Muscle layer of colon (tissue), 2 donors: ENCODE measurements around the gene MED6.

Experiments used
- H3K27ac ChIP-seq: one replicate; pipeline ENCODE4 v1.7.0; 2013; ENCODE audit warnings: low read depth, mild to moderate bottlenecking, low read length, moderate library complexity
- H3K27me3 ChIP-seq, 2 donors: one replicate each; pipeline ENCODE4 v1.7.0; 2013; ENCODE audit warnings: low read length in 2 of 2, mild to moderate bottlenecking in 2 of 2; ENCODE audit not compliant: insufficient read depth in 2 of 2, control insufficient read depth in 1 of 2
- H3K36me3 ChIP-seq: one replicate; pipeline ENCODE4 v1.7.0; 2013; ENCODE audit warnings: mild to moderate bottlenecking, low read length; ENCODE audit not compliant: insufficient read depth
- H3K4me1 ChIP-seq: one replicate; pipeline ENCODE4 v1.7.0; 2013; ENCODE audit warnings: mild to moderate bottlenecking, low read length; ENCODE audit not compliant: insufficient read depth
- H3K4me3 ChIP-seq, 2 donors: one replicate each; pipeline ENCODE4 v1.7.0; 2013; ENCODE audit warnings: low read length in 2 of 2, low read depth in 1 of 2, mild to moderate bottlenecking in 1 of 2, moderate library complexity in 1 of 2
- H3K9ac ChIP-seq: one replicate; pipeline ENCODE4 v1.7.0; 2013; ENCODE audit warnings: low read length
- H3K9me3 ChIP-seq: one replicate; pipeline ENCODE4 v1.7.0; 2013; ENCODE audit warnings: mild to moderate bottlenecking, low read length
- donor health status: abdominal sarcoma.
- donor health status: Adenocarcinoma of cecum.

MED6 gene

DNA sequence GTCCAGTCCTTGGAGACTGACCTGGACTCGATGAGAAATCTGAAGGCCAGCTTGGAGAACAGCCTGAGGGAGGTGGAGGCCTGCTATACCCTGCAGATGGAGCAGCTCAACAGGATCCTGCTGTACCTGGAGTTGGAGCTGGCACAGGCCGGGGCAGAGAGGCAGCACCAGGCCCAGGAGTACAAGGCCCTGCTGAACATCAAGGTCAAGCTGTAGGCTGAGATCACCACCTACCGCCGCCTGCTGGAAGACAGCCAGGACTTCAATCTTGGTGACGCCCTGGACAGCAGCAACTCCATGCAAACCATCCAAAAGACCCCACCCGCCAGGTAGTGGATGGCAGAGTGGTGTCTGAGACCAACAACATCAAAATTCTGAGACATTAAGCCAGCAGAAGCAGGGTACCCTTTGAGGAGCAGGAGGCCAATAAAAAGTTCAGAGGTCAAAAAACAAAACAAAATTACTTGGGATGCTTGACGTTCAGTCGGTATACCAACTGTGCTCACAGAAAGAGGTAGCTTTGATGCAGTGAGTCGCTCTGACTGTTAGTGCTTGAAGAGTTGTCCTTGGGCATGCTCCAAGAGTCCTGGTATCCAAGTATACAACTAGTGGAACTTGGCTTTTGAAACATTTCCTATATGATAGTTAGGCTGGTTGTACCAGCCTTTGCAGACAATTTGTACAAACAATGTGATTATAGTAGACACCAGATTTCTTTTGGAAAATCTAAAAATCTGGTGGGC lies 4.8 kb downstream of the MED6 start:
- H3K4me1 ChIP-seq, result peaks cover 11% of the 10 kb centered on the region
- H3K27me3 ChIP-seq, result no peaks in the 10 kb centered on the region
- no peak overlapping the region for H3K9ac ChIP-seq
- H3K27ac ChIP-seq, result no peak overlapping the region
- no peaks in the 10 kb centered on the region for H3K9me3 ChIP-seq
- no peak overlapping the region for H3K4me3 ChIP-seq
- peaks cover 56% of the 10 kb centered on the region for H3K36me3 ChIP-seq

DNA sequence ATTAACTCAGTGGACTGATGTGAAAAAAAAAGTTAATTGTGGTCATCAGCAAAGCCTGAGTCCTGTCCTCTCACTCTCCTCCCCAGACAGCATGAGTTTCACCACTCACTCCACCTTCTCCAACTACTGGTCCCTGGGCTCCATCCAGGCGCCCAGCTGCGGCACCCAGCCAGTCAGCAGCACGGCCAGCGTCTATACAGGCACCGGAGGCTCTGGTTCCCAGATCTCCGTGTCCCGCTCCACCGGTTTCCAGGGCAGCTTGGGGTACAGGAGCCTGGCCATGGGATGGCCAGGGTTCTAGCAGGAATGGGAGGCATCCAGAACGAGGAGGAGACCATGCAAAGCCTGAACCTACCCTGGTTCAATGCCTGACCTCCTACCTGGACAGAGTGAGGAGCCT lies 6.0 kb downstream of the MED6 start:
- H3K4me1 ChIP-seq, result peaks cover 7% of the 10 kb centered on the region
- H3K9ac ChIP-seq, result no peak overlapping the region
- no peak overlapping the region for H3K4me3 ChIP-seq
- no peak overlapping the region for H3K27ac ChIP-seq
- H3K9me3 ChIP-seq, result no peaks in the 10 kb centered on the region
- H3K27me3 ChIP-seq, result no peaks in the 10 kb centered on the region
- peaks cover 64% of the 10 kb centered on the region for H3K36me3 ChIP-seq

DNA sequence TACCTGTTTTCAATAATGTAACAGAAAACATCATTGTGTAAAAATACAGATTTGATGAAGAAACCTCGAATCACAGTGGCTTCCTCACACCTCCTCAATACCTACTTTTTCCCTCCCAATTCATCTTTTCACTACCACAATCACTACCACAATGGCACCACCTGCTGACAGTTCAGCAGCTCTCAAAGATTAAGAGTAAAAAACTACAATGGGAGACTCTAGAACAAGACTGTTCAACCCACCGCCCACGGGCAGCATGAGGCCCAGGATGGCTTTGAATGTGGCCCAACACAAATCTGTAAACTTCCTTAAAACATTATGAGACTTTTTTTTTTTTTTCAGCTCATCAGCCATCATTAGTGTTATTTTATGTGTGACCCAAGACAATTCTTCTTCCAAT lies 15.2 kb downstream of the MED6 start:
- Histone ChIP-seq H3K4me1 (no peaks in the 10 kb centered on the region), H3K9me3 (no peaks in the 10 kb centered on the region), H3K27ac (no peak overlapping the region), H3K9ac (no peak overlapping the region), H3K36me3 (peaks cover 60% of the 10 kb centered on the region), H3K27me3 (no peaks in the 10 kb centered on the region), H3K4me3 (no peak overlapping the region)

DNA sequence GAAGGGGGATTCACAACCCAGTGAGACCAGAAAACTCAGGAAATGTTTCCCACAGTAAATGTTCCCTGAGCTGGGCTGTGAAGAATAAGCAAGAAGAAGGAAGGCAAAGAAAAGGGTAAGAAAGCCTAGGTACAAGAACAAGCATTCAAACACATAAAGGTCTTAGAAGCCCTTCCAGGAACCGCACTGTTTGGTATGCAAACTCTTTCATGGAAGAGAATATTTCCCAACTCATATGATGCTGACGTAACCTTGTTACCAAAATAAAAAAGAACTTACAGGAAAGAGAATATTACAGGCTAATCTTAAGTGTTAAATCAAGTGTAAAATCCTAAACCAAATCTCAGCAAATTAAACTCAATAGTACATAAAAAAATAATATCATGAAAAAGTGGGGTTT lies 23.6 kb downstream of the MED6 start:
- no peaks in the 10 kb centered on the region for H3K27me3 ChIP-seq
- H3K36me3 ChIP-seq, result peaks cover 23% of the 10 kb centered on the region
- no peaks in the 10 kb centered on the region for H3K4me1 ChIP-seq
- H3K27ac ChIP-seq, result no peak overlapping the region
- no peak overlapping the region for H3K9ac ChIP-seq
- H3K4me3 ChIP-seq, result no peak overlapping the region
- no peaks in the 10 kb centered on the region for H3K9me3 ChIP-seq

DNA sequence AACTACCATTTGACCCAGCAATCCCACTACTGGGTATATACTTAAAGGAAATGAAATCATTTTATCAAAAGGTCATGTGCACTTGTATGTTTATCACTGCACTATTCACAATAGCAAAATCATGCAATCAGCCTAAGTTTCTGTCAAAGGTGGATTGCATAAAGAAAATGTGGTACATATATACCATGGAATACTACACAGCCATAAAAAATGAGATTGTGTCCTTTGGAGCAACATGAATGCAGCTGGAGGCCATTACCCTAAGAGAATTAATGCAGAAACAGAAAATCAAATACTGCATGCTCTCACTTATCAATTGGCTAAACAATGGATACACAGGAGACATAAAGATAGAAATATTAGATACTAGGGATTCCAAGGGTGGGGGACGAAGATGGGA lies 27.4 kb downstream of the MED6 start:
- Histone ChIP-seq H3K9ac (no peak overlapping the region), H3K27ac (no peak overlapping the region), H3K36me3 (peaks cover 6% of the 10 kb centered on the region), H3K4me3 (no peak overlapping the region), H3K9me3 (no peaks in the 10 kb centered on the region), H3K27me3 (no peaks in the 10 kb centered on the region), H3K4me1 (no peaks in the 10 kb centered on the region)

DNA sequence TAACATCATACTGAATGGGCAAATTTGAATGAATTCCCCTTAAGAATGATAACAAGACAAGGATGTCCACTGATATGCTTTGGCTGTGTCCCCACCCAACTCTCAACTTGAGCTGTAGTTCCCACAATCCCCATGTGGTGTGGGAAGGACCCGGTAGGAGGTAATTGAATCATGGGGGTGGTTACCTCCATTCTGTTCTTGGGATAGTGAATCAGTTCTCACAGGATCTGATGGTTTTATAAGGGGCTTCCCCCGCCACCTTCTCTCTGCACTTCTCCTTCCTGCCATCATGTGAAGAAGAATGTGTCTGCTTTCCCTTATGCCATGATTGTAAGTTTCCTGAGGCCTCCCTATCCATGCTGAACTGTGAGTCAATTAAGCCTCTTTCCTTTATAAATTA lies 29.3 kb downstream of the MED6 start:
- Histone ChIP-seq H3K4me1 (no peaks in the 10 kb centered on the region), H3K27ac (no peak overlapping the region), H3K4me3 (no peak overlapping the region), H3K9me3 (no peaks in the 10 kb centered on the region), H3K27me3 (no peaks in the 10 kb centered on the region), H3K36me3 (peaks cover 15% of the 10 kb centered on the region), H3K9ac (no peak overlapping the region)

DNA sequence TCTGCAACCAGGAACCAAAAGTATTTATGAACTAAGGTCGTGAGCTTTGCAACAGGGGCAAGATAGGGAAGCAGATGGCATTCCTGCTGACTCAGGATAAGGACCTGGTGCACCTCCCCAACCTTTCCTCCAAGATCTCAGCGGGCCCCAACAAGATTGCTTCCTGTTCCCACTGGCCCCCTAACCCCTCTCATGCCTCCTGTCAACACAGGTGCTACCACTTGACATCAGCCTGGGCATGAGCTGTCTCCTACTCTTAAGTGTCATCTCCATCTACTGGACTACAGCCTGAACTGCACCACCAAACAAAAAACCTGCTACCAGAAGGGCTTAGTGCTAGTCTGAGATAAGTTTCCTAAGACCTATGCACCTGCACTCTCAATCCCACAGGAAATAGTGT lies 32.7 kb downstream of the MED6 start:
- H3K9me3 ChIP-seq, result no peaks in the 10 kb centered on the region

DNA sequence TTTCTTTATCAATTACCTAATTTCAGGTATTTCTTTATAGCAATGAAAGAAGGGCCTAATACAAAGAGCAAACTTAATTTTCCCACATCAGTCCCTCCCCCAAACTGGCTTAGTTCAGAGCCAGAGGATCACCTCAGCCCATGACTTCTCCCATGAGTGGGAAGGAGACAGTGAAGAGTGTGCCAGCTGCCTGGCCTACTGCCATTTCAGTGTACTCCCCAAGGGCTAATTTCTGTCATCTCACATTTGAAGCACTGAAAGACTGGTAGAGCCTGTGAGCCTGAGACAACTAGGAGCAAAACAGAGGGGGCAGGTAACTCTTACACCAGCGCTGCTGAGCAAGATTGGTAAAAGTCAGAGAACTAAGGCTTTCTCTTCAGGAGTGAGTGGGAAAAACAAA lies 36.6 kb downstream of the MED6 start:
- H3K4me3 ChIP-seq, result no peak overlapping the region
- H3K36me3 ChIP-seq, result peaks cover 30% of the 10 kb centered on the region
- H3K9me3 ChIP-seq, result no peaks in the 10 kb centered on the region
- H3K9ac ChIP-seq, result no peak overlapping the region
- H3K27ac ChIP-seq, result no peak overlapping the region
- no peaks in the 10 kb centered on the region for H3K4me1 ChIP-seq
- no peaks in the 10 kb centered on the region for H3K27me3 ChIP-seq

More for the DNA sequence above, 32.7 kb downstream of the MED6 start:
- no peak overlapping the region for H3K27ac ChIP-seq
- no peak overlapping the region for H3K9ac ChIP-seq
- no peak overlapping the region for H3K4me3 ChIP-seq
- H3K36me3 ChIP-seq, result peaks cover 23% of the 10 kb centered on the region
- no peaks in the 10 kb centered on the region for H3K27me3 ChIP-seq
- no peaks in the 10 kb centered on the region for H3K4me1 ChIP-seq

DNA sequence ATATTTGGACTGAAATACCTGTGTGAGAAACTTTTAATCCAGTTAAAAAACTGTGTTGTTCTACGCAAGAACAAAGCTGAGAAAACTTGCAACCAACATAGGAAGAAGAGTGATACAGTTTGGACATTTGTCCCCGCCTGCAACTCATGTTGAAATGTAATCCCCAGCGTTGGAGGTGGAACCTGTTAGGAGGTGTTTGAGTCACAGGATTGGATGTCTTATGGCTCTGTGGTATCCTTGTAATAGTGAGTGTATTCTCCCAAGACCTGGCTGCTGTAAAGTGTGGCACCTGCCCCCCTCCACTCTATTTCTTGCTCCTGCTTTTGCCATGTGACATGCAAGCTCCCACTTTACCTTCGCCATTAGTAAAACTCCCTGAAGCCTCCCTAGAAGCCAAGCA lies 37.0 kb downstream of the MED6 start:
- no peak overlapping the region for H3K4me3 ChIP-seq
- no peaks in the 10 kb centered on the region for H3K27me3 ChIP-seq
- peaks cover 30% of the 10 kb centered on the region for H3K36me3 ChIP-seq
- H3K9me3 ChIP-seq, result no peaks in the 10 kb centered on the region
- no peaks in the 10 kb centered on the region for H3K4me1 ChIP-seq
- no peak overlapping the region for H3K9ac ChIP-seq
- H3K27ac ChIP-seq, result no peak overlapping the region

DNA sequence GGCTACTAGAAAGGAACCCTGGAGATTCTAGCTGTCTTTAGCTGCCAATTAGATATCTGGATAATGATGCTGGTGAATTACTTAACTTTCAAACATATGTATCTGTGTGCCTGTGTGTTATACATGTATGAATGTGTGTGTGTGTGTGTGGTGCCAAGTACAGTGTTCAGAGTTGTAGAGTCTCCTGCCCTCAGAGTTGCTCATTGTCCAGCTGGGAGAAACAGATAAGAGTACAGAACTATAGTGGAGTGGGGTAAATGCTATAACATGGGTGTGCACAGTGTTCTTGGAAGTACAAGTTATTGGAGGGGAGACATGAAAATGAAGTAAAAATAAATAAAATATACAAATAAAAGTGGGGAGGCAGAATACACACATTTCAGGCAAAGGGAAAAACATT lies 42.1 kb downstream of the MED6 start:
- H3K9ac ChIP-seq, result no peak overlapping the region
- H3K4me1 ChIP-seq, result no peaks in the 10 kb centered on the region
- no peaks in the 10 kb centered on the region for H3K9me3 ChIP-seq
- no peak overlapping the region for H3K27ac ChIP-seq
- H3K27me3 ChIP-seq, result no peaks in the 10 kb centered on the region
- H3K4me3 ChIP-seq, result no peak overlapping the region
- H3K36me3 ChIP-seq, result peaks cover 19% of the 10 kb centered on the region

DNA sequence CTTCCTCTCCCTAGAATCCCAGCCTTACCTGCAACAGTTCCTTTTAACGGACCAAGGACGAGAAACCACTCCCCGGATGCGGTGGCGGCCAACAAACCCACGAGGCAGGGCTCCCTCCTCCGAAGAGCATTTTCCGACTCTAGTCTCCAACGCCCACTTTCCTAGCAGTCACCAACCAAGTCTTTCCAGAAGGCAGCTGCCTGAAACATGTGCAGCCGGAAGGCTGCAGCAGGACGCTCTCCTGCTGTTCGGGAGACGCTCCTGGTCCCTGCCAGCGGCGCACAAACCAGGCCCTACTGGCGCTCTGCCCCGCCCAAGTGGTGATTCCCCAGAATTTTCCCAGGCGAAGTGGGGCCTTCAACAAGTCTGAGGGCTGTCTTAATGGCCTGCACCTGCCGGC lies 44.6 kb downstream of the MED6 start:
- peak overlapping the region in 1 of 2 donors; percentile 2 for H3K4me3 ChIP-seq
- H3K9ac ChIP-seq, result no peak overlapping the region
- H3K9me3 ChIP-seq, result no peaks in the 10 kb centered on the region
- H3K4me1 ChIP-seq, result no peaks in the 10 kb centered on the region
- H3K27ac ChIP-seq, result no peak overlapping the region
- peaks cover 7% of the 10 kb centered on the region for H3K36me3 ChIP-seq
- H3K27me3 ChIP-seq, result no peaks in the 10 kb centered on the region

DNA sequence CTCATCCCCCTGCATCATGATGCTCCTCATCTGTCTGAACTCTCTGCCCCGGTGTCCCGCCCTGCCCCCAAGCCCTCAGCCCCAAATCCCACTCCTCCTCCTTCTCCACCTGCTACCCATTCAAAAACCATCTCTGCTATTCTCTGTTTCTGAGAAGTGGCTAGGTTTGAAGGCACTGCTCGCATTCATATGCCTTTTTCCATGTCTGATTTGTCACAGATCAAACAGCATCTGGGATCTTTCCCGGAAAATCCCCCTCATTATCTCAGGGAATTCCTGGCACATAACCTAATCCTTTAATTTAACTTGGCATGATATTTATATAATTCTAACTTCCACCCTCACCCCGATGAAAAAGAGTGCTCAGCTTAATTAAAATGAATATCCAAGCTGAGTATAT lies 62.4 kb downstream of the MED6 start:
- Histone ChIP-seq H3K4me3 (no peak overlapping the region), H3K27me3 (no peaks in the 10 kb centered on the region), H3K4me1 (no peaks in the 10 kb centered on the region), H3K9me3 (no peaks in the 10 kb centered on the region), H3K9ac (no peak overlapping the region), H3K36me3 (no peaks in the 10 kb centered on the region), H3K27ac (no peak overlapping the region)
